Keratinocyte (primary cell): ENCODE measurements around the gene ZNF117.

Experiments
- CTCF ChIP-seq, 3 experiments: IDR thresholded peaks in 1 of 3; conservative IDR thresholded peaks in 1 of 3; optimal IDR thresholded peaks in 1 of 3; 2 replicates in 2 of 3; 3 replicates in 1 of 3; pipeline versions ENCODE3 to v1.5.1; 2011; ENCODE audit warnings: low read length in 3 of 3, mild to moderate bottlenecking in 3 of 3, moderate library complexity in 2 of 3, control low read depth in 1 of 3, inconsistent platforms in 1 of 3; ENCODE audit not compliant: insufficient read depth in 2 of 3; ENCODE audit errors: extremely low read depth in 1 of 3
- EZH2 ChIP-seq: IDR thresholded peaks from one replicate; pipeline ENCODE4 v1.6.1; 2012; ENCODE audit warnings: inconsistent platforms, mild to moderate bottlenecking, low read length, moderate library complexity

GRCh38 chr7:64990216-64990615, 620 bp downstream of the ZNF117 start:
- TF ChIP-seq EZH2 (no peak), CTCF (optimal IDR thresholded peaks at IDR 0.05 in 1 of 3, IDR thresholded peaks at IDR 0.05 in 1 of 3, conservative IDR thresholded peaks at IDR 0.05 in 1 of 3; ENCODE audit: extremely low read depth in 1 of 3, insufficient read depth in 2 of 3, low read length in 3 of 3) (no peak)
